HG03571 (cell line): ENCODE results near the gene AFDN.

Experiments
- ATAC-seq: cut with Tn5 transposase; IDR thresholded peaks from one replicate; pipeline ENCODE4 v1.9.1; 2021; ENCODE audit not compliant: unreplicated experiment

The AFDN gene

GRCh38 chr6:167826896-167827582, at the start of gene AFDN:
AFDN (plus strand) TSS chr6:167826911; CDS start chr6:167827133, 222 bp downstream.
- peak; percentile 35 for ATAC-seq

GRCh38 chr6:167778497-167779128, 48.1 kb upstream of the AFDN start:
- ATAC-seq = no peak

DNA sequence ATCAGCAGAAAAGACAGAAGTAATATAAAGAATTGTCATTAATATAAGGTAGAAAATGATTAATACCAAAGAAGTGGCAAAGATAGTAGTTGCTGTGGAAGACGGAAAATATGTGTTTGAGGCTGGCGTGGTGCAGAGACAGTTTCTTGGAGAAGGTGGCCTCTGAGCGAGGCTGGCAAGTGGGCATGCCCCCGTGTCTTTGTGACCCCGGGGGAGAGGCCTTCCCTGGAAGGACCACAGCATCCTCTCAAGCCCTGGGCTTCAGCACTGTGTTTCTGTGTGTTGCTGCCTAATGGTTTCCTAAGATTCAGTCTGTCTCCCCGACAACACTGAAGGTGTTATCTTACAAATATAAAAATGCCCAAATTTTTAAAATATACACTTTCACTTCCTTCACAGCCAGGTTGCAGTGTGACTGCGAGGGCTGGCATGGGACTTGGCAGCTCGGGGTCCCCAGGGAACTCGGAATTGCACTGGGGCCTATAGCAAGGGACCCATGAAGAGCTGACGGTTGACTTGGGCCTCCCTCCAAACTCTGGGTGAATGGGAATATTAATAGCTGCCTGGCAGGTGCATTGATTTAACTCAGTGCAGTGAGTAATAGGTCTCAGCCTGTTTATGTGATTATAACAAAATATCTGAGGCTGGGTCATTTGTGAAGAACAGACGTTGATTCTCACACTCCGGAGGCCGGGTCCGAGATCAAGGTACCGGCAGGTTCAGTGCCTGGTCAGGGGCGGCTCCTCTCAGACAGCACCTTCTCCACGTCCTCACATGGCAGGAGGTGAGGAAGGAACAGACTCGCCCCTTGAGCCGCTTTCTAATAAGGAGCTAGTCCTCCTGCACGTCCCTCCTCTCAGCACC, 47.4 kb upstream of the AFDN start:
- no peak for ATAC-seq

- ATAC-seq = no peak
Measured at GRCh38 chr6:167779993-167780655, 46.6 kb upstream of the AFDN start.

DNA sequence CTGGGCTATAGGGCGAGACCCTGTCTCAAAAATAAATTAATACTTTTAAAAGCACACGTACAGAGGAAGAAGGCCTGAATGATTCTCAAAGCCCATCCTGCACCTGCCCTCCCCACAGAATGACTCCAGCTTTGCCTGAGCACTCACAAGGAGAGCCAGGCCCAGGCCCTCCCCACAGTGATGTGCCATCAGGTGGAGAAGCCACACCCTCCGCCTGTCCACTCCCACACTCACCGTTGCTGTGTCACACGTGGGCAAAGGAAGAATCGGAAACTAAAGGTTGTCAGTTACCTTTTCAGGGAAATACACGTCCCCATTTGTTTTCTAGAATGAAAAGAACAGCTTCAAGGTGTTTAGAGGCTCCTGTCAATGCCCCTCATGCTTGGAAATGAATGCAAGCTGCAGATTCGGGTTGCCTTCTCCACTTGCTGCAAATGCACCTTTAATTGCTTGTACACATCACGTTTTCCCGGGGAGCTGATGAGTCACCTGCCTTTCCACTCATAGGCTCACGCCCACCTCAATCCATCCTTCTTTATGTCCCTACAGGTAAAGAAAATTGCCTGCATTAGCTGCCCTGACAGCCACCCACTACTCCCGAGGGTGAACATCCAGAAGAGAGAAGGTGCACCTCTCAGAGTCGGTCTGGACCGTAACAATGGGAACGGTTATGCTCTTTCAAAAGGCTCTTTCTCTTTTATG, 45.5 kb upstream of the AFDN start:
- ATAC-seq = no peak

DNA sequence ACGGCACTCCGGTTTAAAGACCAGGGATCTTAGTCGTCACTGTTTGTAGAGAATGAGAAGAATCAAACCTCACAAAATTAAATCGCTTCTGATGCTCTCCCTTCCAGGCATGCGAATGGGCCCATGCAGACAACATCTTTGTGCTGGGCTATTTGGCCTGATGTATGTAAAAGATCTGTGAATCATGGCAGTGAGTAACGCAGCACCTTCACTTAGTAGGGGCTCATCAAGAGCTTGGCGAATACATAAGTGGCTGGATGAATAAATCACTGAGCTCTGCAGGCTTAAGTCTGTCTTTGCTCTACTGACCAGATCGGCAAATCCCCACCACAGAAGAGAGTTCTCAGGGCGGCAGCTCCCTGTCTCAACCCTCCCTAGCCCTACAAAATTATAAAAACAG, 44.8 kb upstream of the AFDN start:
- ATAC-seq = no peak

DNA sequence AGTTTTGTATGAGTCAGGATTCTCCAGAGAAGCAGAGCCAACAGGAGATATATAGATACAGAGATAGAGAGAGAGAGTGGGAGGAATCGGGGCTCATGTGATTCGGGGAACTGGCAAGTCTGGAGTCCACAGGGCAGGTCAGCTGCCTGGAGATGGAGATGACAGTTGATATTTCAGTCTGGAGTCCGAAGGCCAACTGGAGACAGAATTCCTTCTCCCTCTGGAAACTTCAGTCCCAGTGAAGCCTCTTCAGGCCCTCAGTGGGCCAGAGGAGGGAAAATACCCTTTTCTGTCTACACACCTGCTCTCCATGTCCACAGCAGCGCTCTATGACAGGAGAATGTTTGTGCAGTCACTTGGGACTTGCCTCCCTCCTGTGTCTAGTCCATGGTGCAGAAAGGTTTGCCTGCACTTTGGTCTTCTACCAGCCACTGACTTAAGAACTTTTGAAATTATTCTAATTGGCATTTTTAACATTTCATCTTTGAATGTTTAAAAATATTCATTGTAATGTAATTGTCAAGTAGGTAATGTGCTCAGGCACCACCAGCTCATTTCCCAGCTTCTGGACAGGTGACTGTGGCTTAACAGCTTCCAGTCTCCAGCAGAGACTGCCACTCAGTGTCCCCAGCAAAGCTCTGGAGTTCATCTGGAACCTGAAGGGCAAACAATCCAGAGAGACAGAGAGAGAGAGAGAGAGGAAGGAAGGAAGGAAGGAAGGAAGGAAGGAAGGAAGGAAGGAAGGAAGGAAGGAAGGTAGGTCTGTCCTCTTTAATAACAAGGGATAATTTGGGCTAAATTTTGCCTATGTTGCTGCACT, 43.8 kb upstream of the AFDN start:
- no peak for ATAC-seq

GRCh38 chr6:167786853-167787675, 39.6 kb upstream of the AFDN start:
- ATAC-seq = no peak

DNA sequence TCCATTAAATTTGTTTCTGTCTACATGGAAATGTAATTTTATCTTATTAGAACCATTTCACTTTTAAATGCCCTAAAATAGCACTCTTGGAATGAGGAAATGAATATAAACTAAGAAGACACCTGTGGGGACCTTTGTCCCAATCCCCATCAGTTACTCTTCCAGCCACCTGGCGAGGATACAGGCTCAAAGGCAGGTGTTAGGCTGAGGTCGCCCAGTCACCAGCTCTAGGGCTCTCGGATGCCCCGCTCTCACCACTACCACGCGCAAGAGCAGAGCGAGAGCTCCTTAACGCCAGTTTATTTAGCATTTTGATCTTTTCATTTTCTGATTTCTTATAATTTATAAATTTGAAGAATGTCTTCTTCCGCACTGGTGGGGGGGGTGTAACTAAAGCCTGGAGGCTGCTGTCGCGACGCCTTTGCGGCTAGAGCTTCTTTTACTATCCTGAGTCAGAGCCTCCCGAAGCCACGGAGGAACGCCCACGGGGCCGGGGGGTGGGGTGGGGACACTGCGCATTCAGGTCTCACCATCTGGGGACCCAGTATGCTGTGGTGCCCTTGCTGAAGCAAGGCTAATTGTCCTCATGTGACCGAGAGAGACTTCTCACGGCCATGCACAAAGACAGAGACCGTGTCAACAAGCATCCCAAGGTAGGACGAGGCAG, 38.7 kb upstream of the AFDN start:
- ATAC-seq = no peak

- ATAC-seq = no peak
Measured at GRCh38 chr6:167788563-167788903, 38.2 kb upstream of the AFDN start.

DNA sequence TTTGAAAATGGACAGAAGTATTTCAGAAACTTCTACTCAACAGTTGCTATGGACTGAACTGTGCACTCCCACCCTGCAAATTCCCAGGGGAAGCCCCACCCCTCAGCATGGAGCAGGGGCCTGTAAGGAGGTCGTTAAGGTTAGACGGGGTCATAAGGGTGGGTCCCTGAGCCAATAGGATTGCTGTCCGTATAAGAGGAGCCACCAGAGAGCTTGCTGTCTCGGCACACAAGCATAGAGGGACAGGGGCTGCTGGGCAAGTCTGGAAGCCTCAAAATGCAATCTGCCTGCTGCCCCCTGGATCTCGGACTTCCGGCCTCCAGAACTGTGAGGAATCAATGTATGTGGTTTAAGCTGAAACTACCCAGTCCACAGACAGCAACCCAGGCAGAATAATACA, 37.4 kb upstream of the AFDN start:
- no peak for ATAC-seq

- no peak for ATAC-seq
Measured at GRCh38 chr6:167791091-167791779, 35.5 kb upstream of the AFDN start.

DNA sequence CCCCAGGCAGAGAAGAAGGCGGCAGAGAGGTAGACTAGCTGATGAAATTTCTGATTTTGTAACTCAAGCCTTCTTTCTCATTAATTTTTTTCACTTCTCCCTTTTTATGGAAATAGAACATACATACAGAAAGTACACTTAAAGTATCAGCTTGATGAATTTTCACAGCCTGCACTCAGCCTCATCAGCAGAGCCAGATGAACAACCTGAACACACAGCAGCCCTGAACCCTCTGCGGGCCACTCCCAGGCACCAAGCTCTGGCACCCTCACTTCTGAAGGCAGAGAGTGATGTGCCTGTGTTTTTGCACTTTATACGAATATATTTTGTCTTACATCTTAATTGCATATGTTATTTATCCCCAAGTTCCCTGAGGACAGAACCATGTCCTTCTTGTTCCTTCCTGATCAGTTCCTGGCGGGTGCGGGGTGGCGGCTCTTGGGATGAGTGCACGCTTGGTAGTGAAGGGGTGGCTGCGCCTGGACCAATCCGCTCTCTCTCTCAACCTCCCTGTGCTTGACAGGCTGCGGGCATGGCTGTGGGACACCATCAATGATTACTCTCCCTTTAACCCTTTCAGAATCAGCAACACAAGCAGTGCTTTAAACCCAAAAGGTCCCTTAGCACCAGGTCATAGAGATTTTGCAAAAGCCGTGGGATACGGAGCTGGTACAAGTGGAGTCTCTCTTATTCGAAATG, 34.8 kb upstream of the AFDN start:
- no peak for ATAC-seq

GRCh38 chr6:167793421-167793820, 33.3 kb upstream of the AFDN start:
- ATAC-seq = no peak

GRCh38 chr6:167794161-167795157, 32.3 kb upstream of the AFDN start:
- no peak for ATAC-seq

DNA sequence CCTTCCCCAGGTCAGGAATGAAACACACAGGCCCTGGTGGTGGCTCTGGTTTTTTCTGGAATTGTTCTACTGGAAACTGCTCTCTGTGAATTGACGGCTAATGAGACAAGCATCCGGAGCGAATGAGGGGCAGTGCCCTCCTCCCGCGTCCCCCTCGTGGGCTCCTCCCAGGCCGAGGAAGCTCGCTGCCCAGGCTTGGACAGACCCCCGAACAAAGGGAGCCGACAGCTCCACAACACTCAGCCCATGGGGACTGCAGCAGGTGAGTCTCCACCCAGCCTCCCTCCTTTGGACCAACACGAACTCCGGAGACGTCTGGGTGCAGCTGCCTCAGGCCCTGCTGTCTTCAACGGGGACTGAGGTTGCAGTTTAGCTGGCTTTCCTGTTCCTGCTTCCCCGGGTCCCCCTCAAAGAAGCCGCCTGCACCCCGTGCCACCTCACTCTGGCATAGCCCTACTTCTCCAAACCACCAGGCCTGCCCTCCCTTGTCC, 31.3 kb upstream of the AFDN start:
- no peak for ATAC-seq
